Activated T-helper 2 cell treated with anti-CD3 and anti-CD28 coated beads, Interferon-gamma antibody, Interleukin-2, Interleukin-4, amounts not matched to agents 10 μg/mL and 5 μg/mL and 100 μg/mL, durations not matched to agents 14 hours and 24 hours and 36 hours (primary cell): Measurements from ENCODE around the gene RAD23A. TPM values are rescaled to one million over a fixed set of nuclear protein-coding genes. Genes with fewer than 3 reads are reported as not detected.
"Not testable (repeated sequence)": the region's sequence is repeated elsewhere in the genome, so short reads cannot be mapped to it uniquely, and the experiment has no call there.

ENCODE experiments used
- DNase-seq: peaks from one replicate; pipeline ENCODE4 v3.0.0; 2021; ENCODE audit warnings: low spot score
- H3K27ac Mint-ChIP-seq: one replicate; pipeline ENCODE4 v1.8.0; 2021; ENCODE audit warnings: mixed read lengths
- H3K27me3 Mint-ChIP-seq: one replicate; pipeline ENCODE4 v1.8.0; 2021; ENCODE audit warnings: low read depth, mixed read lengths
- H3K36me3 Mint-ChIP-seq: one replicate; pipeline ENCODE4 v1.8.0; 2021; ENCODE audit warnings: low read depth, mixed read lengths
- H3K4me1 Mint-ChIP-seq: one replicate; pipeline ENCODE4 v1.8.0; 2021; ENCODE audit warnings: low read depth, mixed read lengths
- H3K4me3 Mint-ChIP-seq: one replicate; pipeline ENCODE4 v1.8.0; 2021; ENCODE audit warnings: low read depth, mild to moderate bottlenecking, moderate library complexity, mixed read lengths
- H3K9me3 Mint-ChIP-seq: one replicate; pipeline ENCODE4 v1.8.0; 2021; ENCODE audit warnings: mixed read lengths
- intact Hi-C: fragments of 100-400 bp; cut with micrococcal nuclease; formaldehyde crosslinking; loops from one replicate; pipeline ENCODE4 v1.15.1; 2023
- total RNA-seq: library from RNA; stranded (reverse); gene quantifications from 2 replicates; pipeline ENCODE4 v1.2.3, GENCODE V29; 2022

RAD23A gene
- total RNA-seq, 1 donor from 2014 or later, result 189 TPM

GRCh38 chr19:12943437-12944044 is 2.1 kb upstream of the RAD23A start:
- peaks cover 94% of the 10 kb centered on the region for H3K36me3 Mint-ChIP-seq
- no peak for DNase-seq
- peaks cover 50% of the 10 kb centered on the region for H3K4me1 Mint-ChIP-seq
- intact Hi-C loops, result no loop called here
- H3K4me3 Mint-ChIP-seq, result no peak overlapping the region
- H3K27ac Mint-ChIP-seq, result peak overlapping the region; percentile 43
- H3K9me3 Mint-ChIP-seq, result no peaks in the 10 kb centered on the region
- H3K27me3 Mint-ChIP-seq, result no peaks in the 10 kb centered on the region

- no peak for DNase-seq
- H3K4me1 Mint-ChIP-seq, result peaks cover 49% of the 10 kb centered on the region
- no peaks in the 10 kb centered on the region for H3K27me3 Mint-ChIP-seq
- peaks cover 94% of the 10 kb centered on the region for H3K36me3 Mint-ChIP-seq
- no peaks in the 10 kb centered on the region for H3K9me3 Mint-ChIP-seq
- peak overlapping the region; percentile 95 for H3K27ac Mint-ChIP-seq
- H3K4me3 Mint-ChIP-seq, result peak overlapping the region; percentile 21
- intact Hi-C loops, result no loop called here
Observed at GRCh38 chr19:12944104-12944674, 1.5 kb upstream of the RAD23A start.

GRCh38 chr19:12946092-12946721 is 545 bp downstream of the RAD23A start:
- Mint-ChIP-seq H3K27me3 (no peaks in the 10 kb centered on the region), H3K9me3 (no peaks in the 10 kb centered on the region), H3K36me3 (peaks cover 94% of the 10 kb centered on the region), H3K27ac (peak overlapping the region; percentile 95), H3K4me1 (peaks cover 32% of the 10 kb centered on the region), H3K4me3 (peak overlapping the region; percentile 88)
- intact Hi-C loops, result no loop called here
- peak; percentile 47 for DNase-seq

GRCh38 chr19:12946731-12947496 is 1.3 kb downstream of the RAD23A start:
- Mint-ChIP-seq H3K36me3 (peaks cover 94% of the 10 kb centered on the region), H3K4me1 (peaks cover 33% of the 10 kb centered on the region), H3K27ac (peak overlapping the region; percentile 84), H3K9me3 (no peaks in the 10 kb centered on the region), H3K27me3 (no peaks in the 10 kb centered on the region), H3K4me3 (peak overlapping the region; percentile 88)
- no peak for DNase-seq
- intact Hi-C loops, result no loop called here

GRCh38 chr19:12947702-12948611 is 2.3 kb downstream of the RAD23A start:
- Mint-ChIP-seq H3K4me1 (peaks cover 30% of the 10 kb centered on the region), H3K36me3 (peaks cover 91% of the 10 kb centered on the region), H3K27me3 (no peaks in the 10 kb centered on the region), H3K4me3 (peak overlapping the region; percentile 9), H3K9me3 (no peaks in the 10 kb centered on the region), H3K27ac (no peak overlapping the region)
- DNase-seq, result no peak
- intact Hi-C loops, result no loop called here

- Mint-ChIP-seq H3K4me3 (peak overlapping the region; percentile 4), H3K4me1 (peaks cover 25% of the 10 kb centered on the region), H3K27me3 (no peaks in the 10 kb centered on the region), H3K36me3 (peaks cover 90% of the 10 kb centered on the region), H3K9me3 (no peaks in the 10 kb centered on the region), H3K27ac (no peak overlapping the region)
- intact Hi-C loops, result no loop called here
- DNase-seq, result no peak
Observed at GRCh38 chr19:12948612-12949362, 3.1 kb downstream of the RAD23A start.

- Mint-ChIP-seq H3K36me3 (peaks cover 90% of the 10 kb centered on the region), H3K4me3 (no peak overlapping the region), H3K4me1 (peaks cover 23% of the 10 kb centered on the region), H3K9me3 (no peaks in the 10 kb centered on the region), H3K27ac (peak overlapping the region; percentile 61), H3K27me3 (no peaks in the 10 kb centered on the region)
- no peak for DNase-seq
- intact Hi-C loops, result no loop called here
Observed at GRCh38 chr19:12949363-12950283, 4.0 kb downstream of the RAD23A start.

GRCh38 chr19:12952050-12952449 is 6.4 kb downstream of the RAD23A start:
- H3K27ac Mint-ChIP-seq, DNase-seq, H3K4me3 Mint-ChIP-seq, H3K9me3 Mint-ChIP-seq, intact Hi-C loops, H3K27me3 Mint-ChIP-seq: not testable (repeated sequence)
- Mint-ChIP-seq H3K36me3 (peaks cover 87% of the 10 kb centered on the region), H3K4me1 (peaks cover 22% of the 10 kb centered on the region)

- DNase-seq, result no peak
- Mint-ChIP-seq H3K4me3 (no peak overlapping the region), H3K4me1 (peaks cover 22% of the 10 kb centered on the region), H3K27me3 (no peaks in the 10 kb centered on the region), H3K36me3 (peaks cover 84% of the 10 kb centered on the region), H3K9me3 (no peaks in the 10 kb centered on the region), H3K27ac (no peak overlapping the region)
- intact Hi-C loops, result no loop called here
Observed at GRCh38 chr19:12952488-12953137, 7.0 kb downstream of the RAD23A start.

GRCh38 chr19:12953138-12953798 is 7.6 kb downstream of the RAD23A start:
- H3K36me3 Mint-ChIP-seq, result peaks cover 78% of the 10 kb centered on the region
- H3K27ac Mint-ChIP-seq, result no peak overlapping the region

More at GRCh38 chr19:12953138-12953798, 7.6 kb downstream of the RAD23A start:
- no peak for DNase-seq
- no peak overlapping the region for H3K4me3 Mint-ChIP-seq
- intact Hi-C loops, result no loop called here
- H3K9me3 Mint-ChIP-seq, result no peaks in the 10 kb centered on the region
- H3K27me3 Mint-ChIP-seq, result no peaks in the 10 kb centered on the region
- H3K4me1 Mint-ChIP-seq, result peaks cover 22% of the 10 kb centered on the region
